Neural cell (in vitro differentiated cells): Measurements from ENCODE around the gene GDF9. TPM values are rescaled to one million over a fixed set of nuclear protein-coding genes. Genes with fewer than 3 reads are reported as not detected.

Source experiments
- H2AFZ ChIP-seq: fragments of 200-600, 300-800 bp; sonication (generic), shearing (Covaris generic); 2 replicates; pipeline ENCODE4 v1.6.0; 2014; ENCODE audit warnings: low read depth, mild to moderate bottlenecking, antibody characterized with exemption, low read length, moderate library complexity
- H3F3A ChIP-seq: fragments of 200-600 bp; shearing (Covaris generic); 2 replicates; pipeline ENCODE4 v1.6.1; 2016; ENCODE audit warnings: mild to moderate bottlenecking, moderate library complexity, mixed read lengths, antibody characterized with exemption, low read length; ENCODE audit not compliant: insufficient read depth, poor library complexity, severe bottlenecking
- H3K27ac ChIP-seq: fragments of 200-600, 300-800 bp; sonication (generic), shearing (Covaris generic); 2 replicates; pipeline ENCODE4 v1.5.1; 2014; ENCODE audit warnings: mild to moderate bottlenecking, low read length, moderate library complexity
- H3K27me3 ChIP-seq: fragments of 300-800, 200-600 bp; sonication (generic), shearing (Covaris generic); 2 replicates; pipeline ENCODE4 v1.6.0; 2014; ENCODE audit warnings: mild to moderate bottlenecking, low read depth, low read length, moderate library complexity; ENCODE audit not compliant: insufficient read depth
- H3K36me3 ChIP-seq: fragments of 300-800, 200-600 bp; sonication (generic), shearing (Covaris generic); 2 replicates; pipeline ENCODE4 v1.5.1; 2014; ENCODE audit warnings: mild to moderate bottlenecking, antibody characterized with exemption, low read length, moderate library complexity; ENCODE audit not compliant: insufficient read depth
- H3K4me2 ChIP-seq: fragments of 300-800, 200-600 bp; sonication (generic), shearing (Covaris generic); 2 replicates; pipeline ENCODE4 v1.6.0; 2014; ENCODE audit warnings: mild to moderate bottlenecking, low read length
- H3K4me3 ChIP-seq: fragments of 300-800, 200-600 bp; sonication (generic), shearing (Covaris generic); 2 replicates; pipeline ENCODE4 v1.5.1; 2014; ENCODE audit warnings: mild to moderate bottlenecking, low read length, moderate library complexity
- H3K79me2 ChIP-seq: fragments of 200-600 bp; shearing (Covaris generic); replicated peaks from 2 replicates; pipeline ENCODE4 v1.6.0; 2014; ENCODE audit warnings: mild to moderate bottlenecking, low read length, moderate library complexity; ENCODE audit not compliant: insufficient read depth
- H3K9ac ChIP-seq: fragments of 300-800, 200-600 bp; sonication (generic), shearing (Covaris generic); 2 replicates; pipeline ENCODE4 v1.6.1; 2016; ENCODE audit warnings: mild to moderate bottlenecking, low read length, mixed read lengths
- H3K9me2 ChIP-seq: fragments of 200-600 bp; shearing (Covaris generic); 2 replicates; pipeline ENCODE4 v1.6.1; 2016; ENCODE audit warnings: mild to moderate bottlenecking, low read length, mixed read lengths; ENCODE audit not compliant: insufficient read depth
- H3K9me3 ChIP-seq: fragments of 200-600, 300-800 bp; sonication (generic), shearing (Covaris generic); 2 replicates; pipeline ENCODE4 v1.6.1; 2016; ENCODE audit warnings: mild to moderate bottlenecking, mixed run types, low read length, moderate library complexity, mixed read lengths
- H4K20me1 ChIP-seq: fragments of 200-600 bp; shearing (Covaris generic); 2 replicates; pipeline ENCODE4 v1.6.1; 2016; ENCODE audit warnings: mild to moderate bottlenecking, mixed run types; ENCODE audit not compliant: insufficient read depth
- EP300 ChIP-seq: fragments of 450-650 bp; conservative IDR thresholded peaks from 2 replicates; pipeline ENCODE4 v1.6.1; 2014; ENCODE audit warnings: antibody characterized with exemption, mild to moderate bottlenecking, moderate library complexity; ENCODE audit not compliant: poor library complexity, severe bottlenecking
- EZH2 ChIP-seq: fragments of 200-600, 300-800 bp; shearing (Covaris generic), sonication (generic); IDR thresholded peaks from 2 replicates; pipeline ENCODE4 v1.6.1; 2014; ENCODE audit warnings: antibody characterized with exemption, low read length, borderline replicate concordance, mild to moderate bottlenecking; ENCODE audit not compliant: insufficient read depth, poor library complexity, severe bottlenecking
- MXI1 ChIP-seq: fragments of 450-650 bp; conservative IDR thresholded peaks from 2 replicates; pipeline ENCODE4 v1.6.1; 2014; ENCODE audit warnings: antibody characterized with exemption, mild to moderate bottlenecking; ENCODE audit not compliant: poor library complexity, severe bottlenecking
- POLR2AphosphoS5 ChIP-seq: IDR thresholded peaks from 2 replicates; pipeline ENCODE4 v1.6.1; 2012
- RAD21 ChIP-seq: fragments of 450-650 bp; conservative IDR thresholded peaks from 2 replicates; pipeline ENCODE4 v1.6.1; 2014; ENCODE audit warnings: antibody characterized with exemption, mild to moderate bottlenecking, moderate library complexity
- SMC3 ChIP-seq: fragments of 450-650 bp; conservative IDR thresholded peaks from 2 replicates; pipeline ENCODE4 v1.6.1; 2014; ENCODE audit warnings: antibody characterized with exemption, mild to moderate bottlenecking, moderate library complexity; ENCODE audit not compliant: poor library complexity
- TAF1 ChIP-seq: IDR thresholded peaks from 2 replicates; pipeline ENCODE4 v1.6.1; 2012; ENCODE audit warnings: low read depth
- polyA plus RNA-seq: library from polyadenylated mRNA; depleted of rRNA; stranded (reverse); fragments of >200 nt; gene quantifications from 2 replicates; pipeline ENCODE4 v1.2.3, GENCODE V29; 2014
- TF ChIP-seq, protein P1 (sequence below): fragments of 450-650 bp; IDR thresholded peaks from 2 replicates; pipeline ENCODE4 v1.5.1; 2014; ENCODE audit warnings: antibody characterized with exemption, mild to moderate bottlenecking, moderate library complexity; ENCODE audit not compliant: poor library complexity, severe bottlenecking
- TF ChIP-seq, protein P2 (sequence below): IDR thresholded peaks from 2 replicates; pipeline ENCODE4 v1.6.1; 2012; ENCODE audit warnings: borderline replicate concordance

The GDF9 gene
- polyA plus RNA-seq, 1 donor from 2014 or later: 5.1 TPM

DNA sequence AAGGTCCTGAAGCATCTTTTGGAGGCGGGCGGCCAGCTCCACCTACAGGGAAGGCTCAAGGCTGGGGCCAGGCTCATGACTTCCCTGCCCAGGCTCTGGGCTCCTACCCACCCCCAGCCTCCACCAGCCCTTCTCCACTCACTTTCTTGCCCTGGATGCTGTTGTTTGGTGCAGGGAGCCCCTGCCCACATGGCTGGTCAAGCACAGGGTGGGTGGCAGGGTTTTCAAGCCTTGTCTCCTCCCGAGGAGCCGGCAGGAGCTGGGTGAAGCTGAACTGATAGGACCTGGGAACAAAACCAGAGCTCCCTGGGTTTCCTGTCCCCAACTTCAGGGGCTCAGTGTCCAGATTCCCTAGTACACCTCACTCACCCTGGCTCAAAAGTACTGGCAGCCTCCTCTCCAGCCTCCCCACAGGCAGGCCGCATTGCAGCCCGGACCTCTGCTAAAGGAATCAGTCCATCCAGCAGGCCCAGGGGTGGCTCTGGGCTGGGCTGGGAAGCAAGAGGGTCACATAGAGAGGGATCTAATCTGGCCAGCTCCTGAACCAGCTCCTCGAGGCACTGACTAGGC is 42.7 kb downstream of the GDF9 start:
- Histone ChIP-seq H3K4me3 (peak overlapping the region; percentile 54), H3K9me3 (no peaks in the 10 kb centered on the region), H3K36me3 (no peaks in the 10 kb centered on the region), H3K79me2 (no peaks in the 10 kb centered on the region), H3K4me2 (no peak overlapping the region), H3F3A (no peaks in the 10 kb centered on the region), H2AFZ (no peak overlapping the region), H3K27ac (no peak overlapping the region), H3K9me2 (no peaks in the 10 kb centered on the region), H4K20me1 (no peaks in the 10 kb centered on the region), H3K27me3 (peaks cover 56% of the 10 kb centered on the region), H3K9ac (peak overlapping the region; percentile 23)
- TF ChIP-seq, protein P1, sequence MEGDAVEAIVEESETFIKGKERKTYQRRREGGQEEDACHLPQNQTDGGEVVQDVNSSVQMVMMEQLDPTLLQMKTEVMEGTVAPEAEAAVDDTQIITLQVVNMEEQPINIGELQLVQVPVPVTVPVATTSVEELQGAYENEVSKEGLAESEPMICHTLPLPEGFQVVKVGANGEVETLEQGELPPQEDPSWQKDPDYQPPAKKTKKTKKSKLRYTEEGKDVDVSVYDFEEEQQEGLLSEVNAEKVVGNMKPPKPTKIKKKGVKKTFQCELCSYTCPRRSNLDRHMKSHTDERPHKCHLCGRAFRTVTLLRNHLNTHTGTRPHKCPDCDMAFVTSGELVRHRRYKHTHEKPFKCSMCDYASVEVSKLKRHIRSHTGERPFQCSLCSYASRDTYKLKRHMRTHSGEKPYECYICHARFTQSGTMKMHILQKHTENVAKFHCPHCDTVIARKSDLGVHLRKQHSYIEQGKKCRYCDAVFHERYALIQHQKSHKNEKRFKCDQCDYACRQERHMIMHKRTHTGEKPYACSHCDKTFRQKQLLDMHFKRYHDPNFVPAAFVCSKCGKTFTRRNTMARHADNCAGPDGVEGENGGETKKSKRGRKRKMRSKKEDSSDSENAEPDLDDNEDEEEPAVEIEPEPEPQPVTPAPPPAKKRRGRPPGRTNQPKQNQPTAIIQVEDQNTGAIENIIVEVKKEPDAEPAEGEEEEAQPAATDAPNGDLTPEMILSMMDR: no peak
- TF ChIP-seq, protein P2, sequence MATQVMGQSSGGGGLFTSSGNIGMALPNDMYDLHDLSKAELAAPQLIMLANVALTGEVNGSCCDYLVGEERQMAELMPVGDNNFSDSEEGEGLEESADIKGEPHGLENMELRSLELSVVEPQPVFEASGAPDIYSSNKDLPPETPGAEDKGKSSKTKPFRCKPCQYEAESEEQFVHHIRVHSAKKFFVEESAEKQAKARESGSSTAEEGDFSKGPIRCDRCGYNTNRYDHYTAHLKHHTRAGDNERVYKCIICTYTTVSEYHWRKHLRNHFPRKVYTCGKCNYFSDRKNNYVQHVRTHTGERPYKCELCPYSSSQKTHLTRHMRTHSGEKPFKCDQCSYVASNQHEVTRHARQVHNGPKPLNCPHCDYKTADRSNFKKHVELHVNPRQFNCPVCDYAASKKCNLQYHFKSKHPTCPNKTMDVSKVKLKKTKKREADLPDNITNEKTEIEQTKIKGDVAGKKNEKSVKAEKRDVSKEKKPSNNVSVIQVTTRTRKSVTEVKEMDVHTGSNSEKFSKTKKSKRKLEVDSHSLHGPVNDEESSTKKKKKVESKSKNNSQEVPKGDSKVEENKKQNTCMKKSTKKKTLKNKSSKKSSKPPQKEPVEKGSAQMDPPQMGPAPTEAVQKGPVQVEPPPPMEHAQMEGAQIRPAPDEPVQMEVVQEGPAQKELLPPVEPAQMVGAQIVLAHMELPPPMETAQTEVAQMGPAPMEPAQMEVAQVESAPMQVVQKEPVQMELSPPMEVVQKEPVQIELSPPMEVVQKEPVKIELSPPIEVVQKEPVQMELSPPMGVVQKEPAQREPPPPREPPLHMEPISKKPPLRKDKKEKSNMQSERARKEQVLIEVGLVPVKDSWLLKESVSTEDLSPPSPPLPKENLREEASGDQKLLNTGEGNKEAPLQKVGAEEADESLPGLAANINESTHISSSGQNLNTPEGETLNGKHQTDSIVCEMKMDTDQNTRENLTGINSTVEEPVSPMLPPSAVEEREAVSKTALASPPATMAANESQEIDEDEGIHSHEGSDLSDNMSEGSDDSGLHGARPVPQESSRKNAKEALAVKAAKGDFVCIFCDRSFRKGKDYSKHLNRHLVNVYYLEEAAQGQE: no peak
- TF ChIP-seq TAF1 (no peak), EP300 (no peak), RAD21 (no peak), POLR2AphosphoS5 (no peak), MXI1 (no peak), SMC3 (no peak), EZH2 (no peak)

DNA sequence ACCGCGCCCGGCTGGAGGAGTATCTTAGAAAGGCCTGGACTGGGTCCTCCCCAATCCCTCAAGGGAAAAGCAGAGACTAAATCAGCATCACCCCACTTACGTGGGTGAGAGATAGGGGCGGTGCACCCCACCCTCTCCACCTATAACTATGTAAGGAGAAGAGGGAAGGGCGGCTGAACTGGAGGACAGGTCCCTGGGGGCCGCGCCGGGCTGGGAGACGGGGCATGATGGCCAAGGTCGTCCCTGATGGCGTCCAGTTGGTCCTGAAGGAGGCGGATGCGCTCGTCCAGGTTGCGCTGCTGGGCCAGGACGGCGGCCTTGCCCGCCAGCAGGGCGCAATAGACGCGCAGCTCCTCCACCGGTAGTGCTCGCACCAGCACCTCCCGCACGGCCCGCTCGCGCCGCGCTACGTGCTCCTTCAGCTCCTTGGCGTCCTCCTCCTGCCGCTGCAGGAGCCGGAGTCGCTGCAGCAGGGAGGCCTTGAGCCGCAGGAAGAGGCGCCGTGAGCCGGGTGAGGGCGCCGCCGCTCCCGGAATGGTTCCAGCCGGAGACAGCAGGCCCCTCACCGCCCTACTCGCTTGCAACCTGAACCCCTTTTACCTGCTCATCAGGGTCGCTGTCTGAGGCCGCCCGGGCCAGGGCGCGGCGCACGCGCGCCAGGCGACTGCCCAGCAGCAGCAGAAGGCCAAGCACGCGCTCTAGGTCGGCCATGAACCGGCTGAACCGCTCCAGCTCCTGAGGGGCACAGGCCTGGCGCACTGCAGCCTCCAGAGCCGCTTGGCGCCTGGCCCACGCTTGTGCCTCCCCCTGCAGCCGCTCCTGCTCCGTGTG is 43.4 kb downstream of the GDF9 start:
- Histone ChIP-seq H3K9me3 (no peaks in the 10 kb centered on the region), H3F3A (no peaks in the 10 kb centered on the region), H3K4me3 (peak overlapping the region; percentile 54), H3K27ac (no peak overlapping the region), H4K20me1 (no peaks in the 10 kb centered on the region), H3K9ac (peak overlapping the region; percentile 23), H3K4me2 (no peak overlapping the region), H3K79me2 (no peaks in the 10 kb centered on the region), H3K9me2 (no peaks in the 10 kb centered on the region), H3K36me3 (no peaks in the 10 kb centered on the region), H2AFZ (no peak overlapping the region), H3K27me3 (peaks cover 49% of the 10 kb centered on the region)
- no peak for TF ChIP-seq TAF1
- TF ChIP-seq, protein P2: no peak
- TF ChIP-seq, protein P1: peak; percentile 52
- TF ChIP-seq EZH2: no peak
- TF ChIP-seq MXI1: no peak
- peak; percentile 27 for TF ChIP-seq RAD21
- TF ChIP-seq EP300: no peak
- peak; percentile 30 for TF ChIP-seq POLR2AphosphoS5
- no peak for TF ChIP-seq SMC3
